ENCODE results near the gene ADGRL2.
"Not testable (repeated sequence)": the region's sequence is repeated elsewhere in the genome, so short reads cannot be mapped to it uniquely, and the experiment has no call there.

ADGRL2 gene

DNA sequence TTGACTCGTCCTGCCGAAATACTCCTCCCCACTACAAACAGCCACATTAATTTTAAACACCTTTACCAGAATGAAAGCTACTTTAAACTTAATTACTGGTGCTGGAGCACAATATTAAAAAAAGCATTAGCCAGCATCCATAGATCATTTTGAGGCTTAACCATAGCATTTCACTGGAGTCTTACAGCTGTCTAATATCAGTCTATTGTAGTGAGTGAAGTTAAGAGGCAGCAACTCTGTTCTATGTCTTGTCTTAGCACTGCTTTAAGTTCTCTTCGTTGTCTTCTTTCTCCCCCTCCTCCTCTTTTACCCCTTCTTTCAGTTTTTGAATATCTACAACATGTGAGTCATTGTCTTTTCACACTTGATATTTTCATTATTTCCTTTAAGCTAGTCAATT lies 49.3 kb downstream of the ADGRL2 start:
- no peak for DNase-seq

- DNase-seq: no peak
Measured at GRCh38 chr1:81850495-81850894, 49.8 kb downstream of the ADGRL2 start.

DNA sequence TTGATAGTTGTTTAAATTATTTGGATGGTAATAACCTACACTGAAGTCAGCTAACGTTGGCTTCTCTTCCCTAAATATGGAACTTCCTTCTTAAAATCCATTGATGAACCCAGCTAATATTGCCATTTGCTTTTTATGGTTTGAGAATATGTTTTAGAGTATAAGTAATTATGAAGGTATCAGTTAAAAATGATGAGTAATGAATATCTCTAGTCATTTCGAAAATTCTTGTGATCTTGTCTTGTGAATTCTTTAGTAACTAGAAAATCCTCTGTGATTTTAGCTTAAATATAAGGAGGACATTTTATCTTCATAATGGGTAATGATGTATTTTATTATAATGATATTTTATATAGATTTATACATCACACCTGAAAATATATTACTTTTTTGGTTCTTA lies 50.5 kb downstream of the ADGRL2 start:
- DNase-seq: no peak

DNA sequence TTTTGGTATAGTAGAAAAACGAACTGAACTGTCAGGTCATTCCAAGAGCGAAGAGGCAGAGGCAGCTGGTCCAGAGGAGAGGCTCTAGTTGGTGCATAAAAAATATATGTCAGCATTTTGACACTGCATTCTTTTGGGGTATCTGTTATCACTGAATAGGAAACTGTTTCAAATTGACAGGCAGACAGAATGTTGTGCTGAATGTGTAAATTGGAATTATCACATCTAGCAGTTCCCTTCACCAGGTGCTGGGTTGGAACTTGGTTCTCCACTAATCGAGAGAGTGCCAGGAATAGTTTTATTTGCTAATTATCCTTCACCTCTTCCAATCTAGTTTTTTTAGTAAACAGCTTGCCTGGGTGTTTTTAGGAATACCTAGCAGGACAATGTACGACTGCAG lies 52.2 kb downstream of the ADGRL2 start:
- no peak for DNase-seq

DNA sequence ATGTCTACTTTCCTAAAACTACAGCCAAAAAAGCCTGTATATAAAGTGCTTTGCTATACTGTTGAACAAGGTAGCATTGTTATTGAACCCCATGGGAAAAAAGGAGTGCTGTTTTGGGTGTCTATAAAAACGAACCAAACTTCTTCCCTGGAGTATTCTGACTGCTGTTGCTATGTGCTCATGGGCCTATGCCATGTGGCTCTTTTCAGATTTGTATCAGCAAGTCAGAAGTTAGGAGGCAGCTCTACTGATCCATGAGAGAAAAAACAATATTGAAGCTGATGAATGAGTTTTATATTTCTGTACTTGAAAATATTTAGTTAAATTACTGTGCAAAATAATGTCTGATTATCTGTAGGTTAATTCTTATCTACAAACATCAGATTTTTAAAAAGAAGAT lies 66.5 kb downstream of the ADGRL2 start:
- DNase-seq: no peak

GRCh38 chr1:81869307-81869706 lies 68.6 kb downstream of the ADGRL2 start:
- no peak for DNase-seq

- DNase-seq: not testable (repeated sequence)
Measured at GRCh38 chr1:81871091-81871490, 70.4 kb downstream of the ADGRL2 start.

- no peak for DNase-seq
Measured at GRCh38 chr1:81873946-81874345, 73.2 kb downstream of the ADGRL2 start.

GRCh38 chr1:81874461-81874860 lies 73.7 kb downstream of the ADGRL2 start:
- no peak for DNase-seq

- DNase-seq: no peak
Measured at GRCh38 chr1:81874940-81875339, 74.2 kb downstream of the ADGRL2 start.

- no peak for DNase-seq
Measured at GRCh38 chr1:81876901-81877733, 76.4 kb downstream of the ADGRL2 start.

DNA sequence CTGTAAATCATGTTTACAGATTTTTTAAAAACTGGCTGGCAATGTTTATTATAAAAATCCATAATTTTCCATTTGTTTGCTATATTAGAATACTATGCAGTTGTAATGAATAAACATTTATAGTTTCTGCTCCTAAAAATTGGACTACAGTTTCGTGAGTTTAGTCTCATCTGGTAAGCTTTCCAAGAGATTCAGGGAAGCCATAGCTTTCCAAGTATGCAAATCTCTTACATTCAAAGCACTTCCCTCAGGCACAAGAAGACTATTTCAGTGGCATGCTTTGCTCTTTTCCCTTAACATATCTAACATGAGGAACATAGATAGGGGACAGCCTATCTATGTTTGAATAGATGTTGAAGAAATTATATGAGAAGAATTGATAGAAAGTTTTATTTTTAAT lies 77.2 kb downstream of the ADGRL2 start:
- DNase-seq: no peak

DNA sequence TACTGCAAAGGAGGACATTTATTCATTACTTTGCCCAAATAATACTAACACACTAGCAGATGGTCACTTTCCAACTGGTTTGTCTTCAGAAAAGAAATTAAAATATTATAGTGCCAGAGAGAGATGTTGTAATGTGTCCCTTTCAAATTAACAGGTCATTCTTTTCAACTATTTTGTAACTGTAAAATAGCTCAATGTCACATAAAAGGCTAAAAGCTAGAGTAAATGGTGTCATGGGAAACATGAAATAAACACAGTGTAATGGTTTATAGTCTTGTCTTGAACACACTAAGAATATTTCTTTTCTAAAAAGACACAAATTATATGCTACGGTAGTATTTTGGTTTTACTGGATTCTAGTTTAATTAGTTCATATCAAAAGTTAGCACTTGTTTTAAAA lies 77.8 kb downstream of the ADGRL2 start:
- no peak for DNase-seq

- DNase-seq: no peak
Measured at GRCh38 chr1:81880781-81881180, 80.0 kb downstream of the ADGRL2 start.

- DNase-seq: no peak
Measured at GRCh38 chr1:81885291-81885690, 84.6 kb downstream of the ADGRL2 start.

- not testable (repeated sequence) for DNase-seq
Measured at GRCh38 chr1:81886292-81886691, 85.6 kb downstream of the ADGRL2 start.

DNA sequence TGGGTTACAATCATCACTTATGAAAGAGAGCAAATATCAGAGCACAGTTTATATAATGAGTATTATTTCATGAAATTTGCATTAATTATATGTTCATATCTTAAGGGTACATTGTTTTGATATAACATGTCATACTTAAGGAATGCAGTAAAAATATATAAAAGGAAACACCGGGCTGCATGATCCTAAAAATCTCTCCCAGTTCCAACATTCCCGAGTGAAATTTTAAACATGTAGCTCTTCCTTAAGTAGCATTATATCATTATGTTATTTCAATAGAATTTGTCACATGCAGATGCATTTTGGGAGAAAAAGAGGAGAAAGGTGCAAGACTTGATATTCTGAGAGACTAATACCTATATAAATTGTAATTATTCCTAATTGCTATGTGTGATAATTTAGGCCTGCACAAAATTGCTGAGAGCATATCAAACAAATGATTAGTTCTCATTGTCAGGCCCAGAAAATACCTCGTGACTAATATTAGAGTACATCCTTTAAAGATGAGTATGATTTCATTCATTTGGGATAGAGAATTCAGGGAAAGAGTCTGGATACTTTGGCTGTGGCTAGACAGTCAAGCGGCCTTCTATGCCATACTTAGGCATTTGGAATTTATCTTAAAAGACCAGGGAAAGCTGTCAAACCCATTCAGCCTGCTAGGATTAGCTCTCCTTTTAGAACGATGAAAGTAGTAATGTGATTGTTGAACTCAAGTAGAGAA lies 86.8 kb downstream of the ADGRL2 start:
- DNase-seq: no peak

DNA sequence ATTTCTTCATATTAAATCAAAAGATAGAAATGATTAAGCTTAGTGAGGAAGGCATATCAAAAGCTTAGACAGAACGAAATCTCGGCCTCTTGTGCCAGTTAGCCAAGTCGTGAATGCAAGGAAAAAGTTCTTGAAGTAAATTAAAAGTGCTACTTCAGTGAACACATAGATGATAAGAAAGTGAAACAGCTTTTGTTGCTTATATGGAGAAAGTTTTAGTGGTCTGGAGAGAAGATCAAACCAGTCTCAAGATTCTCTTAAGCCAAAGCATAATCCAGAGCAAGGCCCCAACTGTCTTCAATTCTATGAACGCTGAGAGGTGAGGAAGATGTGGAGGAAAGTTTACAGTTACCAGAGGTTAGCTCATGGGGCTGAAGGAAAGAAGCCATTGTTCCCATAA lies 88.4 kb downstream of the ADGRL2 start:
- no peak for DNase-seq

DNA sequence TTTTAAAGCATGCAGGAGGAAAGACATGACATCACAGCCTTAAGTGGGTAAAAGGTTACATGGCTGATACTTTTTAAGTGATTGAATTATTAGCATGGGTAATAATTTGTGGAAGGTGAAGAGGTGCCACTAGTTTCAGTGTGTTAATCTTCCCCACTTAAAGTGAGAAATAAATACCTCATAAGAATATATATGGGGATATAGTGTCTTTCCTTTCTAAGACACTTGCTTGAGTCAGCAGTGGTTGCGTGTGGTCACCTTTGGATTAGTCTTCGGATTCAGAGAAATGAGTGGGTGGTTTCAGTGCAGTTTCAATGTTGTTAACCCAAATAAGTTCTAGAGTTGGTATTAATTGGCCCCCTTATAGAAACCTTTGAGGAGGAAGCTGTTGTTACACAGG lies 94.1 kb downstream of the ADGRL2 start:
- no peak for DNase-seq

GRCh38 chr1:81899214-81899821 lies 98.6 kb downstream of the ADGRL2 start:
- DNase-seq: no peak

DNA sequence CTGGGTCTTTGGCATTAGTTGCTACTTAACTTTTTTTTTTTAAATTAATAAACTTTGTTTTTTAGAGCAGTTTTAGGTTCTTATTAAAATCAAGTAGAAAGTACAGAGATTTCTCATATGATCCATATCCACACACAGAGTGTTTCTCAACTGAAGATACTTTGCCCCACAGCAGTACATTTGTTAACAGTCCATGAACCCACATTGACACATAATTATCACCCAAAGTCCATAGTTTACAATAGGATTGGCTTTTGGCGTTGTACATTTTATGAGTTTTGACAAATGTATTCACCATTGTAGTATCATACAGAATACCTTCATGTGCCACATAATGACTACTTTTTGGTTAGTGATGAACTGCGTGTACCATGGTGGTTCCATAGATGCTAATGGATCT lies 106.8 kb downstream of the ADGRL2 start:
- no peak for DNase-seq

- no peak for DNase-seq
Measured at GRCh38 chr1:81912383-81912782, 111.6 kb downstream of the ADGRL2 start.

DNA sequence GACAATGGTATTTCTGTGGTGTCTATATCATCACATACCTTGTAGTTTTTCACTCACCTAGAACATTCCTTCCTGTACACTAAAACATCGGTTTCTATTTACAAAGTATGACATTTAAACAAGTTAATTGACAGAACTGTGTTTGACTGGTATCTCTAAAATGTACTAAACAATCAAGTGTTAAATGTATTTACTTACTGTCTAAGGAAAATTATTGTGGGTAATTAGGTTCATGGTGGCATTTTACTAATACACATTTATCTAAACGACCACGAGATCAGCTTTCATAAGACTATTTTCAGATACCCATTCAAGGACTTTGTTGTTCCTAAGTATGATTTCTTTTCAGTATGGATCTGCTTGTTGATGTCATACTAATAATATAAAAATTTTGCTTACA lies 115.2 kb downstream of the ADGRL2 start:
- DNase-seq: no peak

DNA sequence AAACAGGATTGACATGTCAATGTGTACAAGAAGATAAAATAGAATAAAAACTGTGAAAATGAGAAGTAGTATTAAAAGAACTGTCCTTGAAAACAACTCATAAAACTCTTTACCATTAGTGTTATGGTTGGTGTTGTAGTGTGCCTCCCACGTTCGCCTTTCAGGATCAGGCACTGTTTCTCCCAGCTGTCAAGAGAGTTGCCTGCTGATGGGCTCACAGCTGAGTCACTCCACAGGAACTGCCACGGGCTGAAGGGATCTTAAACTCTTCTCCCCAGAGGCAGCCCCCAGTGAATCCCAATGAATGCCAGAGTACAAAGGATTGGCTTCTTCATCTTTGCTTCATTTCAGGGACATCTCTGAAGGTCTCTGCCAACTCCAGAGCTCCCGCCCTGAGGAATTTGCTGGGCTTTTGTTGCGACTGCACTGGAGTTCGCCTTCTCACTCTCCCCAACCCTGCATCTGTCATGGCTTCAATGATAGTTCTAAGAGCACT lies 119.6 kb downstream of the ADGRL2 start:
- DNase-seq: no peak

Measured in hippocampal formation (tissue), 2 donors.